Panc1 (cell line): Measurements from ENCODE around the gene CMTM8. TPM values are rescaled to one million over a fixed set of nuclear protein-coding genes. Genes with fewer than 3 reads are reported as not detected.

ENCODE experiments used
- ATAC-seq: fragments of 200-7000 bp; cut with Tn5 transposase; 2 replicates; pipeline ENCODE4 v1.9.1; 2020; ENCODE audit warnings: mild to moderate bottlenecking, moderate library complexity
- BruUV-seq: library from RNA; stranded (reverse); fragments of 400-500 nt; replicated peaks from 2 replicates; lab custom pipeline; 2021; lab: Mats Ljungman, UMichigan
- CTCF ChIA-PET: fragments of 300-600 bp; sonication (Branson Sonifier 250); formaldehyde crosslinking; loops from one replicate; lab custom pipeline; 2022; ENCODE audit warnings: antibody characterized with exemption; lab: Charles Lee
- POLR2A ChIA-PET: fragments of 300-600 bp; sonication (Branson Sonifier 250); formaldehyde crosslinking; loops from one replicate; lab custom pipeline; 2022; ENCODE audit warnings: antibody characterized with exemption; lab: Charles Lee
- DNase-seq: peaks from one replicate; pipeline ENCODE4 v3.0.0-alpha.2; 2010; ENCODE audit warnings: low read depth, low spot score
- H3K27ac ChIP-seq: 2 replicates; pipeline ENCODE4 v1.5.1; 2011; ENCODE audit warnings: mild to moderate bottlenecking, low read length, inconsistent platforms
- H3K27me3 ChIP-seq: fragments of 200-500 bp; sonication (Bioruptor generic); 2 replicates; pipeline ENCODE4 v1.6.0; 2014; ENCODE audit warnings: low read length, inconsistent platforms; ENCODE audit not compliant: control insufficient read depth, insufficient read depth
- H3K36me3 ChIP-seq: fragments of 200-500 bp; sonication (Bioruptor generic); 2 replicates; pipeline ENCODE4 v1.5.1; 2014; ENCODE audit warnings: inconsistent platforms, mild to moderate bottlenecking, low read length, moderate library complexity; ENCODE audit not compliant: control insufficient read depth, insufficient read depth
- H3K4me1 ChIP-seq: 2 replicates; pipeline ENCODE4 v1.5.1; 2011; ENCODE audit warnings: inconsistent platforms, mild to moderate bottlenecking, low read length, moderate library complexity; ENCODE audit not compliant: control insufficient read depth, insufficient read depth
- H3K4me3 ChIP-seq, 2 experiments: 2 replicates each; pipeline ENCODE4 v1.5.1; 2011 to 2012; ENCODE audit warnings: low read depth in 2 of 2, low read length in 2 of 2, mild to moderate bottlenecking in 2 of 2, inconsistent platforms in 1 of 2, moderate library complexity in 1 of 2
- H3K9me3 ChIP-seq: fragments of 200-500 bp; sonication (Bioruptor generic); 2 replicates; pipeline ENCODE4 v1.5.1; 2014; ENCODE audit warnings: low read depth, mild to moderate bottlenecking, inconsistent platforms, low read length, moderate library complexity; ENCODE audit not compliant: control insufficient read depth, insufficient read depth
- POLR2AphosphoS5 ChIP-seq: IDR thresholded peaks from 2 replicates; pipeline ENCODE4 v1.6.1; 2012; ENCODE audit warnings: mild to moderate bottlenecking, low read depth, low read length, moderate library complexity
- SIN3A ChIP-seq: IDR thresholded peaks from 2 replicates; pipeline ENCODE4 v1.6.1; 2012; ENCODE audit warnings: low read depth, mild to moderate bottlenecking, low read length, moderate library complexity, borderline replicate concordance; ENCODE audit not compliant: insufficient read depth
- TCF7L2 ChIP-seq: IDR thresholded peaks from 2 replicates; pipeline ENCODE4 v1.6.1; 2011; ENCODE audit warnings: mild to moderate bottlenecking, low read depth, low read length, inconsistent platforms
- in situ Hi-C: cut with HindIII; loops from 2 replicates; pipeline ENCODE4 v1.10.0; 2016; ENCODE audit warnings: low sequenced_read_pairs, low pct_unique_long_range_greater_than_20kb
- intact Hi-C: fragments of 100-400 bp; cut with micrococcal nuclease; formaldehyde crosslinking; loops from one replicate; pipeline ENCODE4 v1.10.0; 2022; ENCODE audit not compliant: unreplicated experiment
- total RNA-seq: library from RNA; stranded (reverse); gene quantifications from one replicate; pipeline ENCODE4 v1.2.1, GENCODE V29; 2021; ENCODE audit not compliant: unreplicated experiment
- TF ChIP-seq, protein P1 (sequence below), 2 experiments: IDR thresholded peaks; 2 replicates each; pipeline ENCODE4 v1.6.1; 2011 to 2012; ENCODE audit warnings: low read depth in 2 of 2, control low read depth in 1 of 2, low read length in 1 of 2, mild to moderate bottlenecking in 1 of 2, moderate library complexity in 1 of 2; ENCODE audit not compliant: insufficient read depth in 1 of 2
- TF ChIP-seq, protein P2 (sequence below): fragments of 450-650 bp; IDR thresholded peaks from 2 replicates; pipeline ENCODE4 v1.5.1; 2017; ENCODE audit warnings: mild to moderate bottlenecking

Gene CMTM8
- total RNA-seq, 1 experiment from 2014 or later, result 9.8 TPM

- ATAC-seq, result no peak
- POLR2A ChIA-PET, result no interaction called here
- Histone ChIP-seq H3K9me3 (no peaks in the 10 kb centered on the region), H3K27ac (no peak overlapping the region), H3K27me3 (no peaks in the 10 kb centered on the region), H3K4me3 (no peak overlapping the region), H3K4me1 (no peaks in the 10 kb centered on the region), H3K36me3 (no peaks in the 10 kb centered on the region)
- CTCF ChIA-PET, result no interaction called here
- no TSS peak for BruUV-seq
- in situ Hi-C loops, result no loop called here
- no peak for DNase-seq
- intact Hi-C loops, result no loop called here
- TF ChIP-seq TCF7L2 (no peak), SIN3A (no peak), POLR2AphosphoS5 (no peak)
- TF ChIP-seq, protein P1, sequence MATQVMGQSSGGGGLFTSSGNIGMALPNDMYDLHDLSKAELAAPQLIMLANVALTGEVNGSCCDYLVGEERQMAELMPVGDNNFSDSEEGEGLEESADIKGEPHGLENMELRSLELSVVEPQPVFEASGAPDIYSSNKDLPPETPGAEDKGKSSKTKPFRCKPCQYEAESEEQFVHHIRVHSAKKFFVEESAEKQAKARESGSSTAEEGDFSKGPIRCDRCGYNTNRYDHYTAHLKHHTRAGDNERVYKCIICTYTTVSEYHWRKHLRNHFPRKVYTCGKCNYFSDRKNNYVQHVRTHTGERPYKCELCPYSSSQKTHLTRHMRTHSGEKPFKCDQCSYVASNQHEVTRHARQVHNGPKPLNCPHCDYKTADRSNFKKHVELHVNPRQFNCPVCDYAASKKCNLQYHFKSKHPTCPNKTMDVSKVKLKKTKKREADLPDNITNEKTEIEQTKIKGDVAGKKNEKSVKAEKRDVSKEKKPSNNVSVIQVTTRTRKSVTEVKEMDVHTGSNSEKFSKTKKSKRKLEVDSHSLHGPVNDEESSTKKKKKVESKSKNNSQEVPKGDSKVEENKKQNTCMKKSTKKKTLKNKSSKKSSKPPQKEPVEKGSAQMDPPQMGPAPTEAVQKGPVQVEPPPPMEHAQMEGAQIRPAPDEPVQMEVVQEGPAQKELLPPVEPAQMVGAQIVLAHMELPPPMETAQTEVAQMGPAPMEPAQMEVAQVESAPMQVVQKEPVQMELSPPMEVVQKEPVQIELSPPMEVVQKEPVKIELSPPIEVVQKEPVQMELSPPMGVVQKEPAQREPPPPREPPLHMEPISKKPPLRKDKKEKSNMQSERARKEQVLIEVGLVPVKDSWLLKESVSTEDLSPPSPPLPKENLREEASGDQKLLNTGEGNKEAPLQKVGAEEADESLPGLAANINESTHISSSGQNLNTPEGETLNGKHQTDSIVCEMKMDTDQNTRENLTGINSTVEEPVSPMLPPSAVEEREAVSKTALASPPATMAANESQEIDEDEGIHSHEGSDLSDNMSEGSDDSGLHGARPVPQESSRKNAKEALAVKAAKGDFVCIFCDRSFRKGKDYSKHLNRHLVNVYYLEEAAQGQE (IDR thresholded peaks at IDR 0.05; ENCODE audit: insufficient read depth in 1 of 2, low read depth in 2 of 2, low read length in 1 of 2), result no peak
- TF ChIP-seq, protein P2, sequence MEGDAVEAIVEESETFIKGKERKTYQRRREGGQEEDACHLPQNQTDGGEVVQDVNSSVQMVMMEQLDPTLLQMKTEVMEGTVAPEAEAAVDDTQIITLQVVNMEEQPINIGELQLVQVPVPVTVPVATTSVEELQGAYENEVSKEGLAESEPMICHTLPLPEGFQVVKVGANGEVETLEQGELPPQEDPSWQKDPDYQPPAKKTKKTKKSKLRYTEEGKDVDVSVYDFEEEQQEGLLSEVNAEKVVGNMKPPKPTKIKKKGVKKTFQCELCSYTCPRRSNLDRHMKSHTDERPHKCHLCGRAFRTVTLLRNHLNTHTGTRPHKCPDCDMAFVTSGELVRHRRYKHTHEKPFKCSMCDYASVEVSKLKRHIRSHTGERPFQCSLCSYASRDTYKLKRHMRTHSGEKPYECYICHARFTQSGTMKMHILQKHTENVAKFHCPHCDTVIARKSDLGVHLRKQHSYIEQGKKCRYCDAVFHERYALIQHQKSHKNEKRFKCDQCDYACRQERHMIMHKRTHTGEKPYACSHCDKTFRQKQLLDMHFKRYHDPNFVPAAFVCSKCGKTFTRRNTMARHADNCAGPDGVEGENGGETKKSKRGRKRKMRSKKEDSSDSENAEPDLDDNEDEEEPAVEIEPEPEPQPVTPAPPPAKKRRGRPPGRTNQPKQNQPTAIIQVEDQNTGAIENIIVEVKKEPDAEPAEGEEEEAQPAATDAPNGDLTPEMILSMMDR, result no peak
Measured at GRCh38 chr3:32281570-32282106, 43.2 kb downstream of the CMTM8 start.

- H3K27me3 ChIP-seq, result no peaks in the 10 kb centered on the region
- DNase-seq, result no peak
- no TSS peak for BruUV-seq
- no peaks in the 10 kb centered on the region for H3K36me3 ChIP-seq
- in situ Hi-C loops, result no loop called here
- TF ChIP-seq, protein P1 (IDR thresholded peaks at IDR 0.05; ENCODE audit: insufficient read depth in 1 of 2, low read depth in 2 of 2, low read length in 1 of 2), result no peak
- TF ChIP-seq TCF7L2, result no peak
- no peak for TF ChIP-seq POLR2AphosphoS5
- no peak for TF ChIP-seq SIN3A
- TF ChIP-seq, protein P2, result no peak
- H3K4me3 ChIP-seq, result no peak overlapping the region
- ATAC-seq, result no peak
- H3K9me3 ChIP-seq, result no peaks in the 10 kb centered on the region
- H3K27ac ChIP-seq, result no peak overlapping the region
- ChIA-PET POLR2A (no interaction called here), CTCF (no interaction called here)
- H3K4me1 ChIP-seq, result no peaks in the 10 kb centered on the region
- intact Hi-C loops, result no loop called here
Measured at GRCh38 chr3:32282578-32283154, 44.2 kb downstream of the CMTM8 start.
